Measurements from ENCODE around the gene MOG. TPM values are rescaled to one million over a fixed set of nuclear protein-coding genes. Genes with fewer than 3 reads are reported as not detected.
"Not testable (repeated sequence)": the region's sequence is repeated elsewhere in the genome, so short reads cannot be mapped to it uniquely, and the experiment has no call there.

The MOG gene
- total RNA-seq, 8 experiments from 2014 or later: 0.31 to 0.85 (median 0.84) TPM; not detected in 5

DNA sequence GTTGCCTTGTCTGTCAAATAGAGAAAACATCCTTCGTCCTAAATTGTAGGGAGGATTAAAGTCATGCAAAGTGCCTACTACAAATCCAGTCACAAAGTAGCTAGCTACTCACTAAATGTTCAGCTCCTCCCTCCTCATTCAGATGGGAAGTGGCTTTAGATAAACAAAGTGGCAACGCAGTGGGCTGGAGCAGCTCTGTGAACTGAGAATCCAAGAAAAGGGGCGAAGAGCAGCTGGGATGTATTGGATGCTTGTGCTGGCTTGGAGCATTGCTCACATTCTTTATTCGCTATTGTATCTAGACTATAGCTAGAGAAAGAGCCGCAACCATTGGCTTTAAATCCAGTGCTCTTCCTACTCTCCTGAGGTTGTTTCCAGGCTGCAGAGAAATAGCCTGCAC lies 10.3 kb downstream of the MOG start:
- H3K4me3 ChIP-seq: no peak overlapping the region

DNA sequence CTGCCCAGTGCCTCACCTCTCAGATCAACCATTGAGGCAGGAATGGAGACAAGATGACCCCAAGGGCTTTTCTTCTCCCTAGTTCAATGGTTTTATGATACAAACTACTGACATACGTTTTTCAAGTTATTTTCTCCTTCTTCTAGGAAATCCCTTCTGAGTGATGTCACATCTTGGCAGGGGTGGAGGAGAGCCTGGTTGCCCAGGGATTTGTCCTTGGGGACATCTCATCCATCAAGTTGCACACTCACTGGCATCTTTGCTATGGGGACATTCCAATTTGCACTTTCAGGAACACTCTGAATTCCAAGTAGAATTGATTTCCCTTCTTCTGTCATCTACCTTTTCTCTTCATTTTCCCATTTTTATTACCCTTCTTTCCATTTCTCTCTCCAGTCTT lies 14.1 kb downstream of the MOG start:
- in situ Hi-C loops (cut with MboI; ENCODE audit: low pct_unique_long_range_greater_than_20kb in 2 of 9, low sequenced_read_pairs in 9 of 9, unreplicated experiment in 9 of 9): no loop called here
- WGBS, 10 experiments: 20 to 60% (median 33%) methylated on average over 1 of the region's 1 CpG; no CpG with 5 or more reads in 6 of the 10 experiments
- ATAC-seq (replicated peaks in 6 of 8): no peak
- Histone ChIP-seq H3K27ac (no peak overlapping the region), H3K4me3 (no peak overlapping the region), H3K4me1 (replicated peaks in 1 of 2) (peaks cover 0 to 2% of the 10 kb centered on the region in 2 donors)

More for the DNA sequence above, 10.3 kb downstream of the MOG start:
- 0 to 25% (median 0%) methylated on average over 1 to 5 of the region's 5 CpGs; no CpG with 5 or more reads in 3 of the 10 experiments for WGBS, 10 experiments
- in situ Hi-C loops (cut with MboI; ENCODE audit: low pct_unique_long_range_greater_than_20kb in 2 of 9, low sequenced_read_pairs in 9 of 9, unreplicated experiment in 9 of 9): no loop called here
- Histone ChIP-seq H3K4me1 (replicated peaks in 1 of 2) (peaks cover 0 to 2% of the 10 kb centered on the region in 2 donors), H3K27ac (no peak overlapping the region)
- peak in 1 of 8 experiments; percentile 30 for ATAC-seq (replicated peaks in 6 of 8)

GRCh38 chr6:29672116-29672515 lies 15.2 kb downstream of the MOG start:
- 41 to 100% (median 76%) methylated on average over 2 to 5 of the region's 5 CpGs; no CpG with 5 or more reads in 4 of the 10 experiments for WGBS, 10 experiments
- H3K4me3 ChIP-seq; in situ Hi-C loops (cut with MboI; ENCODE audit: low pct_unique_long_range_greater_than_20kb in 2 of 9, low sequenced_read_pairs in 9 of 9, unreplicated experiment in 9 of 9); ATAC-seq (replicated peaks in 6 of 8); H3K4me1 ChIP-seq (replicated peaks in 1 of 2); H3K27ac ChIP-seq: not testable (repeated sequence)

DNA sequence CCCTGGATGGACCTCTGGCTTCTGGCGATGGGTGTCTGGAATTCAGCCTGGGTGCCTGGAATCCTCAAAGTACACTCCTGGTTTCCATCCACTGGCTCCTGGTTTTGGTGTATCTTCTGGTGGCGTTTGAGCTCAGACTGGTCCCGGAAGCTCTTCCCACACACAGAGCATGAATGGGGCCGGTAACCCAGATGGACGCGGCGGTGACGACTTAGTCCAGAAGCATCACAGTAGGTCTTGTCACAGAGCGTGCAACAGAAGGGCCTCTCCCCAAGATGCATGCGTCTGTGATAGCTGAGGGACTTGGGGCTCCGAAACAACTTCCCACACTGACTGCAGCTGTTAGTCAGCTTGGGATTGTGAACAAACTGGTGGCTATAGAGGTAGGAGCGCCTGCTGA lies 16.3 kb downstream of the MOG start:
- no peak overlapping the region for H3K4me3 ChIP-seq
- no peak overlapping the region for H3K27ac ChIP-seq
- ATAC-seq (replicated peaks in 6 of 8): no peak
- H3K4me1 ChIP-seq (replicated peaks in 1 of 2): no peaks in the 10 kb centered on the region
- in situ Hi-C loops (cut with MboI; ENCODE audit: low pct_unique_long_range_greater_than_20kb in 2 of 9, low sequenced_read_pairs in 9 of 9, unreplicated experiment in 9 of 9): no loop called here
- 53 to 100% (median 80%) methylated on average over 1 to 8 of the region's 12 CpGs; no CpG with 5 or more reads in 2 of the 10 experiments for WGBS, 10 experiments

GRCh38 chr6:29674008-29674407 lies 17.1 kb downstream of the MOG start:
- in situ Hi-C loops (cut with MboI; ENCODE audit: low pct_unique_long_range_greater_than_20kb in 2 of 9, low sequenced_read_pairs in 9 of 9, unreplicated experiment in 9 of 9): no loop called here
- 64 to 100% (median 85%) methylated on average over 2 to 5 of the region's 5 CpGs for WGBS, 10 experiments
- H3K4me1 ChIP-seq (replicated peaks in 1 of 2): no peaks in the 10 kb centered on the region
- no peak for ATAC-seq (replicated peaks in 6 of 8)
- no peak overlapping the region for H3K27ac ChIP-seq
- H3K4me3 ChIP-seq: no peak overlapping the region

- no peak for ATAC-seq (replicated peaks in 6 of 8)
- 0 to 86% (median 70%) methylated on average over 1 of the region's 1 CpG; no CpG with 5 or more reads in 5 of the 10 experiments for WGBS, 10 experiments
- Histone ChIP-seq H3K4me3 (no peak overlapping the region), H3K27ac (no peak overlapping the region), H3K4me1 (replicated peaks in 1 of 2) (no peaks in the 10 kb centered on the region)
- in situ Hi-C loops (cut with MboI; ENCODE audit: low pct_unique_long_range_greater_than_20kb in 2 of 9, low sequenced_read_pairs in 9 of 9, unreplicated experiment in 9 of 9): no loop called here
Measured at GRCh38 chr6:29675561-29675960, 18.7 kb downstream of the MOG start.

GRCh38 chr6:29676981-29677601 lies 20.2 kb downstream of the MOG start:
- in situ Hi-C loops (cut with MboI; ENCODE audit: low pct_unique_long_range_greater_than_20kb in 2 of 9, low sequenced_read_pairs in 9 of 9, unreplicated experiment in 9 of 9): no loop called here
- Histone ChIP-seq H3K4me1 (replicated peaks in 1 of 2) (no peaks in the 10 kb centered on the region), H3K4me3 (no peak overlapping the region), H3K27ac (no peak overlapping the region)
- 0 to 80% (median 24%) methylated on average over 1 to 2 of the region's 2 CpGs; no CpG with 5 or more reads in 2 of the 10 experiments for WGBS, 10 experiments
- peak in 4 of 8 experiments; percentile 28 to 77 (median 54) for ATAC-seq (replicated peaks in 6 of 8)

- Histone ChIP-seq H3K4me3 (no peak overlapping the region), H3K4me1 (replicated peaks in 1 of 2) (no peaks in the 10 kb centered on the region), H3K27ac (no peak overlapping the region)
- 0 to 100% (median 77%) methylated on average over 1 to 5 of the region's 5 CpGs; no CpG with 5 or more reads in 1 of the 10 experiments for WGBS, 10 experiments
- in situ Hi-C loops (cut with MboI; ENCODE audit: low pct_unique_long_range_greater_than_20kb in 2 of 9, low sequenced_read_pairs in 9 of 9, unreplicated experiment in 9 of 9): no loop called here
- no peak for ATAC-seq (replicated peaks in 6 of 8)
Measured at GRCh38 chr6:29678114-29678513, 21.2 kb downstream of the MOG start.

DNA sequence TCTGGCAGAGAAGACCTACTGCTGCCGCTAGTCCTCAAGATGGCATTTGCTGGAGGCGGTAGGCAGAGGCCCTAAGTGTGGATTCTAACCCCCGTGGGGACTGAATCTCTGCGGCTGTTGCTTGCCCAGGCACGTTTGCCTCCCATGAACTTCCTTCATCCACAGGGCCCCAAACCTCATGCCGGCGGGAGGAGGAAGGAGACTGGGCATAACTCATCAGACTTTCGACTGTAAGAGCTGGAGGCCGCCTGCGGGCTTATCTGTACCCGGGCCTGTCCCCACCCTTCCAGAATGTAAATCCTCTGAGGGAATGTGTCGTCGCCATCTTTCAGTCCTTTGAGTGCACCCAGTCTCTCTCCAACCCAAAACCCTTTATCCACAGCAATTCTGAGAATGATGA lies 23.1 kb downstream of the MOG start:
- H3K27ac ChIP-seq: no peak overlapping the region
- no peak overlapping the region for H3K4me3 ChIP-seq
- ATAC-seq (replicated peaks in 6 of 8): no peak
- H3K4me1 ChIP-seq (replicated peaks in 1 of 2): no peaks in the 10 kb centered on the region
- WGBS, 10 experiments: 75 to 90% (median 79%) methylated on average over 2 to 6 of the region's 13 CpGs; no CpG with 5 or more reads in 6 of the 10 experiments
- in situ Hi-C loops (cut with MboI; ENCODE audit: low pct_unique_long_range_greater_than_20kb in 2 of 9, low sequenced_read_pairs in 9 of 9, unreplicated experiment in 9 of 9): no loop called here

DNA sequence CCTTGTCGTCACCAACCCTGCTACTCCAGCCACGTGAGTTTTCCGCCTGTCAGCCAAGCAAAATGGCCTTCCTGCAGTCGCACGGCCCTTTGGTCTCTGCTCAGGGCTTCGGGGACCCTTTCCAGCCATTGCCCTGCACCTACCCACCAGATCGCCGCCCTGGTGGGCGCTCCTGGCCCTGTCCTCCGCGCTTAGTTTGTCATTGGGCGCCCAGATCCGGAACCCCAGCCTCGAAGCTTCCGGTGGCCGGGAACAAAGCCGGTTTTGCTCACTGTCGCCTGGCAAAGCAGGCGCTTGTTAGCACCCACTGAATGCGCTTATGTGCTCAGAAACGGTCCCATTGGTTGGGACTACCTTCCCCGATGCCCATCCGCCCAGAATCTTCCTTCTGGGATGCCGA lies 23.5 kb downstream of the MOG start:
- in situ Hi-C loops (cut with MboI; ENCODE audit: low pct_unique_long_range_greater_than_20kb in 2 of 9, low sequenced_read_pairs in 9 of 9, unreplicated experiment in 9 of 9): no loop called here
- WGBS, 10 experiments: 63 to 100% (median 100%) methylated on average over 2 to 6 of the region's 24 CpGs; no CpG with 5 or more reads in 5 of the 10 experiments
- H3K4me3 ChIP-seq: no peak overlapping the region

GRCh38 chr6:29680904-29681303 lies 24.0 kb downstream of the MOG start, which contains the start of gene ZFP57:
Gene ZFP57, minus strand, starts transcription at chr6:29681152. Its CDS starts 4,149 bp downstream, at chr6:29677003.
- WGBS, 10 experiments: 60 to 92% (median 82%) methylated on average over 1 to 10 of the region's 31 CpGs; no CpG with 5 or more reads in 6 of the 10 experiments
- Histone ChIP-seq H3K27ac (no peak within 1 kb of the TSS), H3K4me1 (replicated peaks in 1 of 2) (no peaks in the 10 kb centered on the region), H3K4me3 (no peak within 1 kb of the TSS)
- in situ Hi-C loops (cut with MboI; ENCODE audit: low pct_unique_long_range_greater_than_20kb in 2 of 9, low sequenced_read_pairs in 9 of 9, unreplicated experiment in 9 of 9): no loop called here
- ATAC-seq (replicated peaks in 6 of 8): no peak

More for the DNA sequence above, 23.5 kb downstream of the MOG start:
- Histone ChIP-seq H3K4me1 (replicated peaks in 1 of 2) (no peaks in the 10 kb centered on the region), H3K27ac (no peak overlapping the region)
- no peak for ATAC-seq (replicated peaks in 6 of 8)

DNA sequence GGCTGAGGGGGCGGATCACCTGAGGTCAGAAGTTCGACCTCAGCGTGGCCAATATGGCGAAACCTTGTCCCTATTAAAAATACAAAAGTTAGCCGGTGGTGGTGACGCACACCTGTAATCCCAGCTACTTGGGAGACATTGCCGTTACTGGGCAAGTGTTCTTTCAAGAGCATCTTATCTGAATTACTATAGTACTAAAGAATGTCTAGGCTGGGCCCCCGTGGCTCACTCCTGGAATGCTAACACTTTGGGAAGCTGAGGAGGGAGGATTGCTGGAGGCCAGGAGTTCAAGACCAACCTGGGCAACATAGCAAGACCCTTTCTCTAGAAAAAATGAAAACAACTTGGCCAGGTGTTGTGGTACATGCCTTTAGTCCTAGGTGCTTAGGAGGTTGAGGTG lies 24.9 kb downstream of the MOG start:
- Histone ChIP-seq H3K4me1 (replicated peaks in 1 of 2) (no peaks in the 10 kb centered on the region), H3K27ac (no peak overlapping the region), H3K4me3 (no peak overlapping the region)
- no peak for ATAC-seq (replicated peaks in 6 of 8)
- in situ Hi-C loops (cut with MboI; ENCODE audit: low pct_unique_long_range_greater_than_20kb in 2 of 9, low sequenced_read_pairs in 9 of 9, unreplicated experiment in 9 of 9): no loop called here
- WGBS, 10 experiments: 53 to 100% (median 86%) methylated on average over 2 to 8 of the region's 8 CpGs; no CpG with 5 or more reads in 1 of the 10 experiments

DNA sequence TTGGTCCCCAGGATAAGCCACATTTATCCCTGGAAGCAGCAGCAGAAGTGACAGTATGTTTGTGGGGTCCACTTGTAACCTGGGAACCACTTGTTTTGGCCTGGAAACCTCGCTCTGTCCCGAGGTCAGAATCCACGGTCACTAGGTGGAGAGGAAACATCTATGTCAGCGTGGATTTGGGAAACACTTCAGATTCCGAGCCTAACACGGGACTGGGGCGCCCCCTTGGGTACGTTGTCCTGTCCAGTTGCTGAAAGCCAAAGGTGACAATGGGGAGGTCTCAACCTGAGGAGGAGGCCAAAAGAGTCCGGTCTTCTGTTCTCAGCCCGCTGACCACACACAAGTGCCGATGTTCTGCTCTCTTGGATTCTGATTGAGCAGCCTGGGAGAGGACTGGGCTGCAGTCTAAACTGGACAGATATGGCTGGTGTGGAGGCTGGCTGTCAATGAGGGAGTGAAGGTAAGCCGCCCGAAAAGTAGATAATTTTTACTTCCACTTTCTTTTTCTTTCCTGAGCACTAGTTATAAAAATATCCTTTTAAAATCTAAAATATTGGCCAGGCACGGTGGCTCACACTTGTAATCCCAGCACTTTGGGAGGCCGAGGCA lies 28.9 kb downstream of the MOG start:
- ATAC-seq (replicated peaks in 6 of 8): peak in 1 of 8 experiments; percentile 27
- WGBS, 10 experiments: 32 to 71% (median 49%) methylated on average over 1 to 11 of the region's 15 CpGs; no CpG with 5 or more reads in 1 of the 10 experiments
- no peak overlapping the region for H3K4me3 ChIP-seq
- no peak overlapping the region for H3K27ac ChIP-seq
- in situ Hi-C loops (cut with MboI; ENCODE audit: low pct_unique_long_range_greater_than_20kb in 2 of 9, low sequenced_read_pairs in 9 of 9, unreplicated experiment in 9 of 9): no loop called here
- no peaks in the 10 kb centered on the region for H3K4me1 ChIP-seq (replicated peaks in 1 of 2)

Measured in motor neuron (in vitro differentiated cells).